HG02938 (cell line): Measurements from ENCODE around the gene PYROXD2.

Experiments used
- ATAC-seq: cut with Tn5 transposase; IDR thresholded peaks from one replicate; pipeline ENCODE4 v1.9.1; 2021; ENCODE audit warnings: mild to moderate bottlenecking, moderate library complexity; ENCODE audit not compliant: unreplicated experiment

Gene PYROXD2

DNA sequence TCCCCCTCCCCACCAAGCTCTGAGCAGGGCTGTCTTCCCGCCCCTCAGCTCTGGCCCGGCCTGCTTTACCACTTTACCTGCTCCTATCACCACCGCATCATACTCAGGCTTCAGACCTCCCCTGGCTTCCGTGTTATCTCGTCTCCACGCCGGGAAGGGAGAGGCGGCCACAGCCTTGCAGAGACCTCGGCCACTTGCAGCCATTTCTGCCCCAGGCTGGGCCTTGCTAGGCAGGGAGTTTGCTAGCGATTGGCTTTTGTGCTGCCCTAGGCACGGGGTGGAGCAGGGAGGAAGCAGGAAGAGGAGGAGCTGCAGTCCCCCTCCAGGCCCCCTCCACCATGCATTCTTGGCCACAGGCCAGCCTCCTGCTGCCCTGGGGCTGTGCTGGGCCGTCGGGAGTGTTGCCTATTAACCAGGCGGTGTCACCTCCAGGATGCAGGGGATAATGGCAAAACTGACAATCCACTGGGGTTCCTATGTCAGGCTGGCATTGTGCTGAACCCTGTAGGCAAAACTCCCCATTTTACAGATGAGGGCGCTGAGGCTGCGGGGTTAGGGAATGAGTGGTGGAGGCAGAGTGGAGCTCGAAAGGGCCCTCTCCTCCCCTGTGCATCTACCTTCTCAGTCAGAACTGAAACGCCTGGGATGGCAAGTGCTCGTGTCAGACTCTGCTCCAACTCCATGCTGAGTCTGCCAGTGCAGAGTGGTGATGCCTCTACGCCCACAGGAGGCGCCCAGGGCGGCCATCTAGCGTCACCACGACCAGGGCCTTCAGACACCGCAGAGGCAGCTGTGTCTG is at the start of gene PYROXD2:
Gene PYROXD2 (minus strand): TSS at position 251 of the 799 bp plus-strand sequence. CDS start 47 bp downstream, at position 204.
- ATAC-seq = peak; percentile 51

DNA sequence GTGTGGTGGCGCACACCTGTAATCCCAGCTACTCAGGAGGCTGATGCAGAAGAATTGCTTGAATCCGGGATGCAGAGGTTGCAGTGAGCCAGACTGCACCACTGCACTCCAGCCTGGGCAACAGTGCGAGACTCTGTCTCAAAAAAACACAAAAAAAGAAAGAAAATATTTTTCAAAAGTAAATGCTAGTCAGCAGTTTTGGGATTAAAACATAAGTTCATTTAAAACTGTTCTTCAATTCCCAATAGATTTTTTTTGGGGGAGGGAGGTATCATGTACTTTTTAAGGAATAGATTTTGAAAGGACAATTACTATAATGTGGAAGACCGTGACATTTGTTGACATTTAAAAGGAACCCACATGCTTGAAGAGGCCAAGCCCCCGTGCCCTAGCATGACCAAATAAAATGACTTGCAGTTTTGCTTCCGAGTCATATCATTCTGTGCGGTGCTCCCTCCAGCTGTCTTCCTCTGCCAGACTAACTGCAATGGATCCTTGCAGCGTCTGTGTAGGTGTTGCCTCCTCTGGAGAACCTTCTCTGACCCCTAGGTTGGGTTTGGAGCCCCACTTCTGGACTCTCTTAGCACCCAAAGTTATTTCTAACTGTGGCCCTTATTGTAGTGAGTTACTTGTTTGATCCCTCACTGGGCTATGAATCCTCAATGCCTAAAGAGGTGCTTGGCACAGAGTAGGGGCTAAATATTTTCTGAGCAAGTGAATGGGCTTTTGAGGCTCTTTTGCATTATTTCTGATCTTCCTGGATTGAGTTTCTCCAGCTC is 49.2 kb upstream of the PYROXD2 start:
- no peak for ATAC-seq

GRCh38 chr10:98463016-98463415 is 48.0 kb upstream of the PYROXD2 start:
- ATAC-seq = no peak

DNA sequence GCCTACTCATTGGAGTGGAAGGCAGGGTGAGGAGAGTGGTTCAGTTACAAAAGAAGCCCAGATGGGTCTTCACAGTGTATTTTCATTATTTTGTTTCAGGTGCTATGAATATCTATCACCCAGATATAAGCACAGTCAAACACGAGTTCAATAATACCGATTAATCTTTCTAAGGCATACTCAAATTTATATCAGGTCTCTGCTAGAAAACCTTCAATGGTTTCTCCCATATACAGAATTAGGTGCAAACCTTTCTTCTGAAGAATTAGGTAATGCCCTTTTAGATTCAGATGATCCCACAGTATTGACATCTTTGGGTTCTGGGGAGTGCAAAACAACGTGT is 46.5 kb upstream of the PYROXD2 start:
- ATAC-seq = no peak

DNA sequence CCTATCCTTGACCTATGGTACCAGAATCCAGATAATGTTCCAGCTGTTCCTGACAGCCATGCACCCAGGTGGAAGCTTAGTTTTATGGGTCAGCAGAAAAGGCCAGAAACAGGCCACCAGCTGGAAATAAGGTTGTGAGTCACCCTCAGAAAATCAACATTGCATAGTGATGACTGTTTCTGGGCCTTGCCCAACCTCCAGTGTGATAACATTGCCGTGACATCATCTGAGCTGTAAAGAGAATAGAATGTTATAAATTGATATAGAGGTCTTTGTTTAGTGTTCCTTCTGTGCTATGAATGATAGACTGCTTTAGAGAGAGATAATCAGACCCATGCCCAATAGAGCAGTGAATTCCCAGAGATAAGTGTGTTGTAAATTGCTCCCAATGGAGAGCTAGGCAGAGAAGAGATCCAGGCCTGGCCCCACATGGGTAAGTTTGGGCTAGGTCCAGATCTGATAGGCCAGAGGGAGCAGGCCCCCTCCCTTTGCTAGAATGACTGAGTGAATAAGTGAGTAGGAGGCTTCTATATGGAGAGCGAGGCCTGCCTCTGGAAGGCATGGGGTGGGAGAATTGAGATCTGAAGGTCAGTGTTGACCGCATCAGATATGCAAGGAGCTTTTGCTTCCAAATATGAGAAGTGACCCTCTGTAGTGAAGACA is 46.0 kb upstream of the PYROXD2 start:
- ATAC-seq = no peak

DNA sequence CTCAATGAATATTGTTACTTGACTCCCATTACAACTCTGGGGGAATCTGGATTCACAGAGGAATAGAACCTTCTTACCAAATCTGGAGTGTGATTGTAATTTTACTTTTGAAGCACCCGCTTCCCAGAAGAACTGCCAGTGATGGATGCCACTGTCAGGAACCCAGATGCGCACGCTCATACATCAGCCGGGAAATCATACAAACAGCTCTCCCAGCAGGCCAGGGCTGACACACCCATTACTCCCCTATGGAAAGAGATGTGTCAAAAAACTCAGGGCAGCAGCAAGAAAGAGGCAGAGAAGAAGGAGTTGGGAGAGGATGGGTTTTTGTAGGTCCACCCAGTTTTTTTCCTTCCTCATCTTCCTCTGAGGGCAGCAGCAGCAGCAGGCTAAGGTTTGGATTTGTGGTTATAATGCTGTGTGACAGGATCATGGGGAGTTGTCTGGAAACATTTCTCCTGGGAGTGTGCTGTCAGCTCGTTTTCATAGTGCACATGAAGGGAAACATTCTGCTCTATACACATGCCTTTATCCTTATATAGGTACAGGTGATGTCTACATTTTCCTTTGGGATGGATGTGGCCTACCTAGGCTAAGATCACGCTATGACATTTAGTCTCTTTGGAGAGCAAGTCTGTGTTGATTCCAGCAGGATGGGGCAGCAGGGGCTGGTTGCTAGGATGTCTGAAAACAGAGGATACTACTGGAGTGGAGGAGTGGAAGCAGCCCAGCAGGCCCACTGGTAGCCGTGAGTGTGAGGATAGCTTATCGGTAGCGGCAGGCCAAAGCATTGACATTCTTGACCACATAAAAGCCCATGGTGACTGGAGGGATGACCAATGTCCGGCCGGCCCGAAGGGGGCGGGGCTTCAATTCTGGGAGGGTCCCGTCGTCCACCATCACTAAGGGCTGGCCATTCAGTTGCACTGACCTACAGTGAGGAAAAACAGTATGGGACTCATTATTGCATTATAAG is 44.1 kb upstream of the PYROXD2 start:
- ATAC-seq = no peak

- ATAC-seq = no peak
Measured at GRCh38 chr10:98457721-98458120, 42.7 kb upstream of the PYROXD2 start.

- no peak for ATAC-seq
Measured at GRCh38 chr10:98456686-98457482, 41.9 kb upstream of the PYROXD2 start.

DNA sequence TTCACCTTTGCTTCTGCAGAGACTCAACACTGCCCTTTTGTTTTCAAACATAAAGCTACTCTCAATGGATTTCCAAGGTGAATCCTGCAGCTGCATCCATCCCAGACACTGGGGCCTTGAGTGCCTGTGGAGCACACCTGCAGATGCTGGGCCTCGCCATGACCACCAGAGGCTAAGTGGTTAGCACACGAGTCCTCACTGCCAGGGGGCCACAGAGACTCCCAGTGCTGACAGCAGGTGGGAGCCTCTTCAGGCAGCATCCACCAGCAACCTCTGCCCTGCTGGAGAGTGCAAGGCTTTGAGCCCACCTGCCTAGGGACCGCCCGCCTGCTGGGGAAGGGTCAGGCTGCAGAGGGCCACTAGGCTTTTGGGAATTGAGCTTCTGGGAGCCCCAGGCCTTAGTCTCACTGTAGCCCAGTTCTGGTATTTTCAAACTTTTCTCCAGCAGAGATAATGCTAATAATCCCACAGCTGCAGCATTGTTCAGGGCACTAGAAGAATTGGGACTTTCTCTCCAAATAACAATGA is 41.1 kb upstream of the PYROXD2 start:
- ATAC-seq = no peak

DNA sequence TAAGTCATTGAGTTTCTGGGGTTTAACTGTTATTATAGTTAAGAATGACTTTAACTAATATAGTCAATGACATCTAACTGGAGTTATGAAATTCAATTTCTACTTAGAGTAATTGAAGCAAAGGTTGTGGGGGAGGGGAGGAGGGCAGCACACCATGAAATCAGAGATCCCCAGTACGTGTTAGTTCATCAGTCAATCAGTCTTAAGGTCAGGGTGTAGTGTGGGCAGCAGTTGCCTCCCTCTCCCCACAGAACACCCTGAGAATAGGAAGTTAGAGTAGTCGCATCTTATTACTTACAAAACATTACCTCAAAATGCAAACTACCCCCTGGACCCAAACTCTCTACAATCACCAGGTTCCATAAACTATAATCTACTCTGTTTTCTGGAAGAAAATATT is 38.7 kb upstream of the PYROXD2 start:
- ATAC-seq = no peak

GRCh38 chr10:98450618-98451017 is 35.6 kb upstream of the PYROXD2 start:
- ATAC-seq = no peak

DNA sequence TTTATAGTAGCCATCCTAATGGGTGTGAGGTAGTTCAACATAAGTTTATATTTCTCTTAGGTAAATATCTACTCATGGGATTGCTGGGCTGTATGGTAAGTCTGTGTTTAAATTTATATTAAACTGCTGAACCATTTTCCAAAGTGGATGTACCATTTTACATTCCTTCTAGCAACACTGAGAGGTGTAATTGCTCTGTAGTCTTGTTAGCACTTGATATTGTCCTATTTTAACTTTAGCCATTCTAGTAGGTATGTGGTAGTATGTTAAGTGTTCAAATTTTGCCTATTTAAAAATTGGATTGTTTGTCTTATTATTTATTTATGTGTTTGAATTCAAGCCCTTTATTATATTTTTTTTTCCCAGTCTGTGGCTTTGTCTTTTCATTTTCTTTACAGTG is 34.3 kb upstream of the PYROXD2 start:
- ATAC-seq = no peak

- peak; percentile 79 for ATAC-seq
Measured at GRCh38 chr10:98446661-98447221, 31.8 kb upstream of the PYROXD2 start, which contains the start of gene HPS1. Gene HPS1, minus strand, starts transcription at chr10:98446935. Its CDS starts 3,695 bp downstream, at chr10:98443240.

DNA sequence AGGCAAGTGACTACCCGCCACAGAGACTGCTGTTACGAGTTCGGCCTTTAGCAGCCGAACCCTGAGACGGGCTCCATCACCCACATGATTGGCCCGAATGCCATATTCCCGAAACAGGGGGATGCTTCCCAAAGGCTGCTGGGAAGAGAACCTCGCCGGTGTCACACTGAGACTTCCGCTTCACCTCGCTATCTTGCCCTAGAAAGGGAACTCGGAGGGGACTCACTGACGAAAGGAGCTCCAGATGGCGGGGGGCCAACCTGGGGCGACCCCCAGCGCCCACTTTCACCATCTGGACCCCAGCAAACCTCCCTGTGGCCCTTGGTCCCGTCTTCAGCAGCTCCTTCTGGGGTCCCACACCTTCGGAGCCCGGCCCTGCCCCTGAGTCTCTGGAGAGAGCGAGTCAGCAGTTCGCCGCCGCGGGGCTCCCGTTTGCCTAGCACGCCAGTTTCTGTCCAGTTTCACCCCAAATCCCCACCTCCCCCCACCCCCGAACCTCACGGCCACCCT is 31.2 kb upstream of the PYROXD2 start:
- peak; percentile 21 for ATAC-seq

- no peak for ATAC-seq
Measured at GRCh38 chr10:98445200-98445812, 30.3 kb upstream of the PYROXD2 start.

DNA sequence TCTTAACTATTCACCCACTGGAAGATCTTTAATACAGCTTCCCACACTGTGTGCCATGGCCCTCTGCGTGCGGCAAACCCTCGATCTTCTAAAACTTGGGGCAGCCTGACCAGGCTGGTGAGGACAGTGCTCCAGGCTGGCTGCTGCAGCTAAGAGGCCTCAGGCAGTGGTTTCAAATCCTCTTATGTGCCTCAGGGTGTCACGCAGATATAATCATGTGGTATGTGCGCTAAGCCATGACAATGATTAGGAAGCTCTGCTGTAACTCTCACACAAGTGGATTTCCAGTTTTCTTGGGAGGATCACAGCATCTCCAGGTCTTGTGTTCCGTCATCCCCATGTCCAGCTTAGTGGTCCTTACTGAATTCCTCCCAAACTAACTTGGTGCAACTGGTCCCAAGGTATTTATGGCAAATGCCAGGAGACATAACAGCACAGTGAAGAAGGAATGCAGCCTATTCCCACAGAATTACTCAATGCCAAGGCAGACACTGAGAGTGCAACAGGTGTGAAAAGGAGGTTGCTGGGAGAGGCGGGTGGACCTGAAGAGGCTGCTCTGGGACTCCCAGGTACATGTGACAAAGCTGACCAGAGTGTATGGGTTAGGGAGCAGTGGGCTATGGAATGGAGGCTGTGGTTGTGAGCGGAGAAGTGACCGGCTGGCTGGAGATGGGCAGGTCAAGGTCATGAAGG is 29.5 kb upstream of the PYROXD2 start:
- no peak for ATAC-seq

GRCh38 chr10:98438715-98439114 is 23.7 kb upstream of the PYROXD2 start:
- no peak for ATAC-seq

- ATAC-seq = no peak
Measured at GRCh38 chr10:98436704-98437103, 21.7 kb upstream of the PYROXD2 start.
